Mesodermal cell (in vitro differentiated cells): ENCODE results near the gene TYK2.
"Not testable (repeated sequence)": the region's sequence is repeated elsewhere in the genome, so short reads cannot be mapped to it uniquely, and the experiment has no call there.

ENCODE experiments used
- H3K27ac ChIP-seq: 2 replicates; pipeline ENCODE4 v1.7.0; 2013; ENCODE audit warnings: mild to moderate bottlenecking, low read depth, low read length, moderate library complexity; ENCODE audit not compliant: severe bottlenecking
- H3K36me3 ChIP-seq: 2 replicates; pipeline ENCODE4 v1.7.1; 2013; ENCODE audit warnings: mild to moderate bottlenecking, low read length, moderate library complexity; ENCODE audit not compliant: control insufficient read depth, insufficient read depth
- H3K4me1 ChIP-seq: one replicate; pipeline ENCODE4 v1.7.1; 2013; ENCODE audit warnings: mild to moderate bottlenecking, low read length; ENCODE audit not compliant: insufficient read depth, control insufficient read depth, poor library complexity, severe bottlenecking
- H3K4me3 ChIP-seq: 2 replicates; pipeline ENCODE4 v1.7.0; 2013; ENCODE audit warnings: low read length, control low read depth, mild to moderate bottlenecking; ENCODE audit not compliant: insufficient read depth, poor library complexity, severe bottlenecking; ENCODE audit errors: extremely low read depth
- H3K9me3 ChIP-seq: 2 replicates; pipeline ENCODE4 v1.7.1; 2013; ENCODE audit warnings: mild to moderate bottlenecking, low read length, moderate library complexity; ENCODE audit not compliant: control insufficient read depth
- WGBS, 2 experiments: methylation state at CpG; one replicate each; pipeline ENCODE4 v1.1.5; 2013; ENCODE audit warnings: missing lambda C conversion rate in 2 of 2; ENCODE audit not compliant: insufficient coverage in 2 of 2; 5-methylcytosine and 5-hydroxymethylcytosine counted together

TYK2 gene

DNA sequence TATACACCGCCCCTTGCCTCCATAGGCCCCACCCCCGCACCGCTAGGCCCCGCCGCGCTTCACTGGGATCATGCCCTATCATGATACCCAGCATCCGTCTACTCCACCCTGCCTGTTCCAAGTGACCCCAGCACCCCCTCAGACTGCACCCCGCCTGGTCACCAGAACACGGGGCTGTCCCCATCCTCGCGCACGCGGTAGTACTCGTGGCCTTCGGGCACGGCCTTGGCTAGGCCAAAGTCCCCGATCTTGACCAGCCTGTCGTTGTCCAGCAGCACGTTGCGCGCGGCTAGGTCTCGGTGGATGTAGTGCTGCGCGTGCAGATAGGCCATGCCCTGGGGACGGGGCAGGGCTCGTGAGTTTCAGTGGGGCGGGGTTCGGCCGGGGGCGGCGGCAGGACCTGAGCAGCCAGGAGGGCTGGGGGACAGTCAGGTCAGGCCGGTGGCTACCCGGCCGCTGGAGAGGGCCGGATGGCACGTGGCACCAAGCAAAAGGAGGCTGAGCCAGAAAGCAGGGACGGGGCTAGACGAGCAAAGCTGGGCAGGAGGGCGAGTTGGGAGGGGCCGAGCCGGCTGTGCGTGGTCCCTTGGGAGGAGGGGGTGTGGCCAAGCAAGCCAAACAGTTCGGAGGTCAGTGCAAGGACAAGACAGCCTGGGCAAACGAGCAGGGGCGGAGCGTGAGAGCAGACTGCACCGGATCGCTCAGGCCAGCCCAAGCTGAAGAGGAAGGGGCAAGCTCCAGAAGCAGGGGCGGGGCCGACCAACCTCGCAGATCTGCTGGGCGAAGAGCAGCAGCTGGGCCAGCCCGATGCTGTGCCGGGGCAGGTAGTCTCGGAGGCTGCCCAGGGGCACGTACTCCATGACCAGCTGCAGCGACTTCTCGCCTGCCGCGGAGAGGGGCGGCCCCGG is 27.4 kb downstream of the TYK2 start:
- Histone ChIP-seq H3K4me1 (peaks cover 5% of the 10 kb centered on the region), H3K36me3 (peaks cover 46% of the 10 kb centered on the region), H3K27ac (peak overlapping the region; percentile 53), H3K4me3 (peak overlapping the region; percentile 14), H3K9me3 (no peaks in the 10 kb centered on the region)
- 52 to 55% methylated on average over 56 to 61 of the region's 63 CpGs for WGBS, 2 experiments

DNA sequence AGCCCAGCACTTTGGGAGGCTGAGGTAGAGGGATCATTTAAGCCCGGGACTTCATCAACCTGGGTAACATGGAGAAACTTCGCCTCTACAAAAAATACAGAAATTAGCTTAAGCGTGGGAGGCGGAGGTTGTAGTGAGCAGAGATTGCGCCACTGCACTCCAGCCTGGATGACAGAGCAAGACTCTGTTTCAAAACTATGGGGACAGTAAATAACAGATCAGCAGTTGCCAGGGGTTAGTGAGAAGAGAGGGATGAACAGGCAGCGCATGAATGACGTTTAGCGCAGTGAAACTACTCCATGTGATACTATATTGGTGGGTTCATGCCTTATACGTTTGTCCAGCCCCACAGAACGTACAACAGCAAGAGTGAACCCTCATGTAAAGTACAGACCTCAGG is 33.9 kb downstream of the TYK2 start:
- 92 to 95% methylated on average over 9 to 10 of the region's 10 CpGs for WGBS, 2 experiments
- H3K27ac ChIP-seq = no peak overlapping the region

DNA sequence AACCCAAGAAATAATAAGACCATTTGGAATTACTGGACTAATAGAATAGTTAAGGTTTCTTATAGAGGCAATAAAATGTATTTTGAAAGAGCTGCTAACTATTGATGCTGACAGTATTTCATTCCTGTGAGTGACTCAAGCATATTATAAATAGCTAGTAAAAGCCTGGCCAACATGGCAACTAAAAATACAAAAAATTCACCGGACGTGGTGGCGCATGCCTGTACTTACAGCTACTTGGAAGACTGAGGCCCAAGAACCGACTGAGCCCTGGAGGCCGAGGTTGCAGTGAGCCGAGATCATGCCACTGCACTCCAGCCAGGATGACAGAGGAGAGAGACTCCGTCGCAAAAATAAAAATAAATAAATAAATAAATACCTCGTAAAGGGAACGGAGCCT is 35.6 kb downstream of the TYK2 start:
- Histone ChIP-seq H3K27ac (no peak overlapping the region), H3K36me3 (no peaks in the 10 kb centered on the region), H3K4me1 (no peaks in the 10 kb centered on the region), H3K9me3 (no peaks in the 10 kb centered on the region), H3K4me3 (no peak overlapping the region)
- 86 to 100% methylated on average over 4 to 5 of the region's 10 CpGs for WGBS, 2 experiments

More for the DNA sequence above, 33.9 kb downstream of the TYK2 start:
- Histone ChIP-seq H3K36me3 (peaks cover 7% of the 10 kb centered on the region), H3K4me3 (no peak overlapping the region), H3K9me3 (no peaks in the 10 kb centered on the region), H3K4me1 (no peaks in the 10 kb centered on the region)

DNA sequence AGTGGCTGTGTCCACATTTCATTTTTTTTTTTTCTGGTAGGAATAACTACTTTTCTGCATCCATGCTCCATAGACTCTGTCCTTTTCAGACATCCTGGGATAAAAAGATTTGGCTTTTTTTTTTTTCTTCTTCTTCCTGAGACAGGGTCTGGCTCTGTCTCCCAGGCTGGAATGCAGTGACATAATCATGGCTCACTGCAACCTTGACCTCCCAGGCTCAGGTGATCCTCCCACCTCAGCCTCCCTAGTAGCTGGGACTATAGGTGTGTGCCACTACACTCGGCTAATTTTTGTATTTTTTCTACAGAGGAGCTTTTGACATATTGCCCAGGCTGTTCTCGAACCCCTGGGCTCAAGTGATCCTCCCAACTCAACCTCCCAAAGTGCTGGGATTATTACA is 36.9 kb downstream of the TYK2 start:
- Histone ChIP-seq H3K36me3 (no peaks in the 10 kb centered on the region), H3K4me1 (no peaks in the 10 kb centered on the region), H3K9me3 (no peaks in the 10 kb centered on the region), H3K4me3 (no peak overlapping the region), H3K27ac (no peak overlapping the region)
- WGBS, 2 experiments = no CpG with 5 or more reads among the region's 2 CpGs

DNA sequence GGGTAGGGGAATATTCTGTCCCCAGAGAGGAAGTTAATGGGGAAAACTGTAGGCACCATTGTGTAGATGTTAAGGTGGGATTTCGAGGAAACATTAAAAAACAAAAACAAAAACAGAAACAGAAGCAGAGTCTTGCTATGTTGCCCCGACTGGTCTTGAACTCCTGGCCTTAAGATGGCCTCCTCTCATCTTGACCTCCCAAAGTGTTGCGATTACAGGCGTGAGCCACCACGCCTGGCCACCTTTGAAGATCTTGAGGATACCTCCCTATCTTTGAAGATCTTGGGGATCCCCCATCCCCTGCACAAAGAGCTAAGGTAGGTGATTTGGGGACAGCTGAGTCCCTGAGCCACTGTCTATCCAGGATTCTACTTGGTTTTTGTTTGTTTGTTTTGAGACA is 40.4 kb downstream of the TYK2 start:
- 93 to 100% methylated on average over 2 to 5 of the region's 5 CpGs for WGBS, 2 experiments

DNA sequence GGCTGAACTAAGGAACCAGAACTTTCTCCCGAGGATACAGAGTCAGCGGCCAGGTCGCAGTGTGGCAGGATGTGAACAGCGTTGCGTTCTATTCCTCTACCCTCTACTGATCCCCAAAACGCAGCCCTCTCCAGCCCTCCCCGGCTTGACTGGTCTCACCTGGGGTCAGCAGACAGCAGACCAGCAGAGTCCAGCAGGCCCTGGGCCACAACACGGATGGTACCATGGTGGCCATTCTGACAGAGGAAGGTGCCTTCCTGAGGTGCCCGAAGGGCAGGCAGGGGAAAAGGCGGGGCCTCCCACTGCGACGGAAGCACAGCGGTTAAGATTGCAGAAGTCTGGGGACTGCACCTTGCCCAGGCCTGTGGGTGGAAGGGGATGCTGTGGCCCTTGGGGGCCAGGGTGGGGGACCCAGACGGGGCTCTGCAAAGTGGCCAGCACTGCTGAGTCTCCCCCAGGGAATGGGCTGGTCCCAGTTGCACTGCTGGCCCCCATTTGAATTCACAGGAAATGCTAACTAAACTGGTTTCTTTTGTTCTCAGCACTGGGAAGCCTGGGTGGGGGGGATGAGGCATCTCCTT is 40.9 kb downstream of the TYK2 start, which contains the start of gene ICAM3:
Gene ICAM3 (minus strand): TSS at position 245 of the 581 bp plus-strand sequence. CDS start 10 bp downstream, at position 235.
- Histone ChIP-seq H3K27ac (no peak within 1 kb of the TSS), H3K4me3 (no peak within 1 kb of the TSS), H3K4me1 (no peaks in the 10 kb centered on the region), H3K9me3 (no peaks in the 10 kb centered on the region), H3K36me3 (no peaks in the 10 kb centered on the region)
- 67 to 70% methylated on average over 4 to 14 of the region's 14 CpGs for WGBS, 2 experiments

More for the DNA sequence above, 40.4 kb downstream of the TYK2 start:
- Histone ChIP-seq H3K4me1 (no peaks in the 10 kb centered on the region), H3K9me3 (no peaks in the 10 kb centered on the region), H3K4me3 (no peak overlapping the region), H3K36me3 (no peaks in the 10 kb centered on the region), H3K27ac (no peak overlapping the region)

DNA sequence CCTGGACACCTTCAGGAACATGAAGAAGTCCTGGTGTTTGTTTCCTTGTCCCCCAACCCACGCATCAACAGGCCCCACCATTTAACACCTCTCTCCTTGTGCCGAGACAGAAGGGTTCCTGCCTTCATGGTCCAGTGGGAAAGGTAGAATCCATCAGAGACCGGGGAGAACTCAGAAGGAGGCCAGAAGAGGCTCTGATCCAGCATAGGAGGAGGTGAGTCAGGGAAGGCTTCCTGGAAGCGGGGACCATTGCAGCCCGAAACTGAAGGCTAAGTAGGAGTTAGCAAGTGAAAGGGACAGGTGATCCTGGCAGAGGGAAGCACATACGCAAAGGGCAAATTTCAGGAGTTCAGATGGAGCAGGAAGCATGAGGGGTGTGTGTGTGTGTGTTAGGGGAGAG is 41.4 kb downstream of the TYK2 start:
- Histone ChIP-seq H3K4me3 (no peak overlapping the region), H3K27ac (no peak overlapping the region), H3K36me3 (no peaks in the 10 kb centered on the region), H3K9me3 (no peaks in the 10 kb centered on the region), H3K4me1 (no peaks in the 10 kb centered on the region)
- WGBS, 2 experiments = 85 to 87% methylated on average over 4 to 5 of the region's 6 CpGs

DNA sequence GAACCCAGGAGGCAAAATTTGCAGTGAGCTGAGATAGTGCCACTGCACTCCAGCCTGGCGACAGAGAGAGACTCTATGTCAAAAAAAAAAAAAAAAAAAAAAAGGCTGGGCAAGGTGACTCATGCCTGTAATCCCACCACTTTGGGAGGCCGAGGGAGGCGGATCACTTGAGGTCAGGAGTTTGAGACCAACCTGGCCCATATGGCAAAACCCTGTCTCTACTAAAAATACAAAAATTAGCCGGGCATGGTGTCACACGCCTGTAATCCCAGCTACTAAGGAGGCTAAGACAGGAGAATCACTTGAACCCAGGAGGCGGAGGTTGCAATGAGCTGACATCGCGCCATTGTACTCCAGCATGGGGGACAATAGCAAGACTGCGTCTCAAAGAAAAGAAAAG is 43.6 kb downstream of the TYK2 start:
- 89 to 90% methylated on average over 6 to 8 of the region's 9 CpGs for WGBS, 2 experiments
- not testable (repeated sequence) for H3K4me3 ChIP-seq, H3K9me3 ChIP-seq, H3K27ac ChIP-seq, H3K4me1 ChIP-seq, H3K36me3 ChIP-seq

DNA sequence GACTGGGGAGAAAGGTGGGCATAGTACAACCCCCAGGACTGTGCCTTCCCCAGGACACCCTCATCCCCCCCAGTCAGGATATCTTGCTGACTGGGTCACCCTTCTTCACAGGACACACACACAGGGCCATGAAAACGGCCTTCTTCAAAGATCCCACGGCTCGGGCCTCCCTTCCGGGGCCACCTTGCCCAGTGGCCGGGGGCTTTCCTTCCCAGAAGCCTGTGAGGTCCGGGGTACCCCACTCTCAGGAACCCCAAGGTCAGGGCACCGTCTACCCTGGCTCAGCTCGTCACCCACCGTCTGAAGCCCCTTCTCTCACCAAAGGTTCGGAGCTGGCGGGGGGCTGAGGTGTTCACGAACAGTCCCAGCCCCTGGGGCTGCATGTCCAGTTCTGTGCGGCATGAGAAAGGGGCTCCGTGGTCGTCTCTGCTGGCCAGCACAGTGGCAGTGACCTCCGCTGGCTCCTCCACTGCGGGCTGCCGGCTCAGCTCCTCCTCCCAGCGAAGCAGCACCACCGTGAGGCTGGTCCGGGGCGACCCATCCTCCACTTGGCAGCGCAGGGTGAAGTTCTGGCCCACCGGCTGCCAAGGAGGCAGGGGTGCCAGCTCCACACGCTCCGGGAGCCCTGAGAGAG is 44.9 kb downstream of the TYK2 start:
- Histone ChIP-seq H3K4me1 (peaks cover 4% of the 10 kb centered on the region), H3K36me3 (peaks cover 8% of the 10 kb centered on the region), H3K27ac (no peak overlapping the region), H3K9me3 (no peaks in the 10 kb centered on the region), H3K4me3 (no peak overlapping the region)
- 67 to 70% methylated on average over 16 to 22 of the region's 26 CpGs for WGBS, 2 experiments

DNA sequence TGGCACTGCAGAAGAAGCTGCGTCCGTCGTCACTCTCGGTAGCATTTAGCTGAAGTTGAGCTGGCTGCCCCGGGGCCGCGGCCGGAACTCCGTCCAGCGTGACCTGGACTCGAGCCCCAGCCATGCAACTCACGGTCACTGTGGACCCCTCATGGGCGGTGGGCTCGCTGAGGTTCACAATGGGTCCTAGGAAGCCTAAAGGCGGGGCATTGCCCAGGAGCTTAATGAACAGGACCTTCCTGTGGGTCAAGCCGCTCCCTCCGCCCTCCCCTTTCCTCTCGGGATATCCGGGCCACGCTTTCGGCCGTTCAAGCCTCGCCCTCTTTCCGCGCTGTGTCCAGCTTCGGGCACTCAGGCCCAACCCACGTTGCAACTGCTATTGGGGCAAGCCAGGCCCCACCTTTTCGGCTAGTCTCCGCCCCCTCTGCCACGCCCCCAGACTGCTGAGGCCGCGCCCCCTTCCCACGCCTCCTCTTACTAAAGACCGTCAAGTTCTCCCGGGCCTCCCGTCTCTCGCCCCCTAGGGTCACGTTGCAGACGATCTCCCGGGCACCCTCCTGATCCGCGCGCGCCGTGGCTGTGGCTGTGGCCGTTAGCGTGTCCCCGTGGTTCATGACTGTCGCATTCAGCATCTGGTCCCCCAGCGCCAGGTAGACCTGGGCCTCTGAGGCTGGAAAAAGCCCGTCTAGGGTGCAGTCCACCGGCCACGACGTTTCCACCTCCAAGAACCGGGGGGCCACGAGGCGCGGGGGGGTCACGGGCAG is 45.6 kb downstream of the TYK2 start:
- WGBS, 2 experiments = 8 to 9% methylated on average over 53 to 56 of the region's 59 CpGs
- H3K27ac ChIP-seq = peak overlapping the region; percentile 59

More for the DNA sequence above, 45.6 kb downstream of the TYK2 start:
- H3K4me1 ChIP-seq = peaks cover 4% of the 10 kb centered on the region
- H3K4me3 ChIP-seq = peak overlapping the region; percentile 81
- peaks cover 15% of the 10 kb centered on the region for H3K36me3 ChIP-seq
- H3K9me3 ChIP-seq = no peaks in the 10 kb centered on the region
